DND-41 (cell line): ENCODE measurements around the gene EHMT1.

Source experiments
- ATAC-seq: fragments of 200-7000 bp; cut with Tn5 transposase; 3 replicates; pipeline ENCODE4 v1.9.1; 2021; ENCODE audit warnings: low read depth; ENCODE audit not compliant: insufficient read depth
- DNase-seq: peaks from one replicate; pipeline ENCODE4 v3.0.0-alpha.2; 2020
- H2AFZ ChIP-seq: 2 replicates; pipeline ENCODE4 v1.6.0; 2012; ENCODE audit warnings: low read depth, low read length
- H3K27ac ChIP-seq: 2 replicates; pipeline ENCODE4 v1.5.1; 2012; ENCODE audit warnings: low read length, inconsistent platforms
- H3K27me3 ChIP-seq: fragments of 200-600 bp; sonication (generic); 2 replicates; pipeline ENCODE4 v1.6.0; 2012; ENCODE audit warnings: low read length, mild to moderate bottlenecking, inconsistent platforms; ENCODE audit not compliant: insufficient read depth, poor library complexity
- H3K36me3 ChIP-seq: 2 replicates; pipeline ENCODE4 v1.5.1; 2012; ENCODE audit warnings: low read length, inconsistent platforms; ENCODE audit not compliant: insufficient read depth
- H3K4me1 ChIP-seq: 2 replicates; pipeline ENCODE4 v1.5.1; 2012; ENCODE audit warnings: mild to moderate bottlenecking, low read length; ENCODE audit not compliant: insufficient read depth
- H3K4me2 ChIP-seq: 2 replicates; pipeline ENCODE4 v1.6.0; 2012; ENCODE audit warnings: mild to moderate bottlenecking, moderate library complexity, low read length, inconsistent platforms; ENCODE audit not compliant: insufficient read depth
- H3K4me3 ChIP-seq, 2 experiments: fragments of 200-600 bp in 1 of 2; shearing (Covaris generic) in 1 of 2; 2 replicates each; pipeline ENCODE4 v1.5.1; 2012 to 2016; ENCODE audit warnings: inconsistent platforms in 2 of 2, low read length in 2 of 2, mild to moderate bottlenecking in 2 of 2, low read depth in 1 of 2, moderate library complexity in 1 of 2
- H3K79me2 ChIP-seq: 2 replicates; pipeline ENCODE4 v1.6.0; 2012; ENCODE audit warnings: low read length, inconsistent platforms; ENCODE audit not compliant: insufficient read depth
- H3K9ac ChIP-seq: 2 replicates; pipeline ENCODE4 v1.6.0; 2012; ENCODE audit warnings: low read depth, mild to moderate bottlenecking, inconsistent platforms, low read length, moderate library complexity
- H3K9me3 ChIP-seq: 2 replicates; pipeline ENCODE4 v1.5.1; 2012; ENCODE audit warnings: low read length, moderate library complexity, mild to moderate bottlenecking, inconsistent platforms; ENCODE audit not compliant: insufficient read depth, severe bottlenecking
- H4K20me1 ChIP-seq: 2 replicates; pipeline ENCODE4 v1.6.0; 2012; ENCODE audit warnings: low read length; ENCODE audit not compliant: insufficient read depth
- CTCF ChIP-seq: IDR thresholded peaks from 2 replicates; pipeline ENCODE4 v1.5.1; 2012; ENCODE audit warnings: borderline replicate concordance, low read length, moderate library complexity, mild to moderate bottlenecking; ENCODE audit not compliant: poor library complexity, severe bottlenecking; ENCODE audit errors: extremely low read depth
- EZH2 ChIP-seq: IDR thresholded peaks from 3 replicates; pipeline ENCODE4 v1.6.1; 2012; ENCODE audit warnings: borderline replicate concordance, low read depth, mild to moderate bottlenecking, moderate library complexity, low read length, inconsistent platforms; ENCODE audit not compliant: severe bottlenecking

The EHMT1 gene

GRCh38 chr9:137739371-137740309 is 120.8 kb downstream of the EHMT1 start:
- Histone ChIP-seq H4K20me1 (peaks cover 14% of the 10 kb centered on the region), H3K4me3 (no peak overlapping the region), H3K27me3 (no peaks in the 10 kb centered on the region), H2AFZ (no peak overlapping the region), H3K9me3 (no peaks in the 10 kb centered on the region), H3K9ac (no peak overlapping the region), H3K4me1 (no peaks in the 10 kb centered on the region), H3K4me2 (no peak overlapping the region), H3K79me2 (no peaks in the 10 kb centered on the region), H3K27ac (no peak overlapping the region), H3K36me3 (peaks cover 41% of the 10 kb centered on the region)
- TF ChIP-seq CTCF, result no peak
- no peak for TF ChIP-seq EZH2
- DNase-seq (no peak), ATAC-seq (no peak)

DNA sequence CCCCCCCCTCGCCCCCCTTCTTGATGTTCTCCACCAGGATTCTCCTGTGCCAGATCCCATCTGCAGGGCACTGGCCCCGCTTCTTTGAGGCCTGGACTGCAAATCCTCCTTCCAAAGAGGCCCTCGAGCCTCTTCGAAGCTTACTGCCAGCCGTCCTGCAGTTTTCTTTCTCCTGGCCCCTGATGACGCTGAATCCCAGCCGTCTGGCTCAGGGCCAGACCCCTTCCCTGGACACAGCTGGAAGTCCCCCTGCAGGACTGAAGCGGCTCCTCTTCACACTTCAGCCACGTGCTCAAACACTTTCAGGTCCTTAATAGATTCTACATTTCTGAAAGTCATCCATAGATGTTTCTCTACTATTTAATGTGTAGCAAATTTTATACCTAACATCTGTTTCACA is 121.5 kb downstream of the EHMT1 start:
- H3K79me2 ChIP-seq, result no peaks in the 10 kb centered on the region
- no peak for TF ChIP-seq EZH2
- no peak for TF ChIP-seq CTCF
- no peak overlapping the region for H3K27ac ChIP-seq
- ATAC-seq, result no peak
- H3K4me1 ChIP-seq, result no peaks in the 10 kb centered on the region
- H2AFZ ChIP-seq, result no peak overlapping the region
- no peak for DNase-seq
- no peak overlapping the region for H3K9ac ChIP-seq
- H4K20me1 ChIP-seq, result peaks cover 14% of the 10 kb centered on the region
- H3K4me3 ChIP-seq, result no peak overlapping the region
- H3K36me3 ChIP-seq, result peaks cover 45% of the 10 kb centered on the region
- H3K4me2 ChIP-seq, result no peak overlapping the region
- H3K27me3 ChIP-seq, result no peaks in the 10 kb centered on the region
- H3K9me3 ChIP-seq, result no peaks in the 10 kb centered on the region

DNA sequence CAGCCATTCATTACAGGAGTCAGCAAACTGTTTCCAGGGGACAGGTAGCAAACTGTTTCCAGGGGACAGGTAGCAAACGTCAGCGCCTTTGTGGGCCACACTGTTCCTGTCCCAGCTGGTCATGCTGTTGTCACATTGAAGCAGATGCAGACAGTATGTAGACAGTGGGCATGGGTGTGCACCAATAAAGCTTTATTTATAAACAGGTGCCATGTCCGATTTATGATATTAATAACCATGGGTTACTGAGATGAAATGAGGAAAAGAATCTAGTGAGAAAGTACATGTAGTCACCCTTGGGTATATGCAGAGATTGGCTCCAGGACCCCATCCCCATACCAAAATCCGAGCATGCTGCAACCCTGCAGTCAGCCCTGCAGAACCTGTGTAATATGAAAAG is 122.5 kb downstream of the EHMT1 start:
- Histone ChIP-seq H3K9ac (no peak overlapping the region), H3K9me3 (no peaks in the 10 kb centered on the region), H3K79me2 (0 out of 2 replicates have a peak, but pooled peaks cover 2% of the 10 kb centered on the region), H2AFZ (no peak overlapping the region), H3K27me3 (no peaks in the 10 kb centered on the region), H3K4me1 (no peaks in the 10 kb centered on the region), H3K4me2 (no peak overlapping the region), H3K27ac (no peak overlapping the region), H4K20me1 (peaks cover 14% of the 10 kb centered on the region), H3K36me3 (peaks cover 51% of the 10 kb centered on the region), H3K4me3 (no peak overlapping the region)
- ATAC-seq (no peak), DNase-seq (no peak)
- no peak for TF ChIP-seq CTCF
- TF ChIP-seq EZH2, result no peak
